Parathyroid adenoma (tissue), 2 donors: ENCODE data around the gene ARID4B.

Experiments used
- H2AFZ ChIP-seq: fragments of 300-600 bp; sonication (generic); one replicate; pipeline ENCODE4 v1.7.0; 2017; ENCODE audit warnings: antibody characterized with exemption, mild to moderate bottlenecking
- H3K27ac ChIP-seq: fragments of 300-600 bp; sonication (generic); one replicate; pipeline ENCODE4 v1.7.0; 2017
- H3K27me3 ChIP-seq: fragments of 300-600 bp; sonication (generic); one replicate; pipeline ENCODE4 v1.7.0; 2017; ENCODE audit warnings: low read length; ENCODE audit not compliant: control insufficient read depth, insufficient read depth
- H3K36me3 ChIP-seq: fragments of 300-600 bp; sonication (generic); one replicate; pipeline ENCODE4 v1.7.0; 2017; ENCODE audit warnings: low read length; ENCODE audit not compliant: control insufficient read depth, insufficient read depth
- H3K4me1 ChIP-seq: fragments of 300-600 bp; sonication (generic); one replicate; pipeline ENCODE4 v1.7.0; 2017; ENCODE audit warnings: control low read depth
- H3K4me2 ChIP-seq: fragments of 300-600 bp; sonication (generic); one replicate; pipeline ENCODE4 v1.7.0; 2017; ENCODE audit warnings: low read length
- H3K4me3 ChIP-seq: fragments of 300-600 bp; sonication (generic); one replicate; pipeline ENCODE4 v1.7.0; 2017; ENCODE audit warnings: low read depth, low read length
- H3K79me2 ChIP-seq: fragments of 300-600 bp; sonication (generic); one replicate; pipeline ENCODE4 v1.7.0; 2017; ENCODE audit warnings: control low read depth
- H3K9ac ChIP-seq: fragments of 300-600 bp; sonication (generic); one replicate; pipeline ENCODE4 v1.7.0; 2017; ENCODE audit warnings: mild to moderate bottlenecking
- H3K9me3 ChIP-seq: fragments of 300-600 bp; sonication (generic); one replicate; pipeline ENCODE4 v1.7.0; 2017; ENCODE audit warnings: low read length; ENCODE audit not compliant: control insufficient read depth
- TF ChIP-seq, protein P1 (sequence below): fragments of 300-600 bp; sonication (generic); IDR thresholded peaks from one replicate; pipeline ENCODE4 v1.7.0; 2017; ENCODE audit warnings: antibody characterized with exemption, mild to moderate bottlenecking
- donor health status: primary hyperparathyroidism.

The ARID4B gene, protein sequence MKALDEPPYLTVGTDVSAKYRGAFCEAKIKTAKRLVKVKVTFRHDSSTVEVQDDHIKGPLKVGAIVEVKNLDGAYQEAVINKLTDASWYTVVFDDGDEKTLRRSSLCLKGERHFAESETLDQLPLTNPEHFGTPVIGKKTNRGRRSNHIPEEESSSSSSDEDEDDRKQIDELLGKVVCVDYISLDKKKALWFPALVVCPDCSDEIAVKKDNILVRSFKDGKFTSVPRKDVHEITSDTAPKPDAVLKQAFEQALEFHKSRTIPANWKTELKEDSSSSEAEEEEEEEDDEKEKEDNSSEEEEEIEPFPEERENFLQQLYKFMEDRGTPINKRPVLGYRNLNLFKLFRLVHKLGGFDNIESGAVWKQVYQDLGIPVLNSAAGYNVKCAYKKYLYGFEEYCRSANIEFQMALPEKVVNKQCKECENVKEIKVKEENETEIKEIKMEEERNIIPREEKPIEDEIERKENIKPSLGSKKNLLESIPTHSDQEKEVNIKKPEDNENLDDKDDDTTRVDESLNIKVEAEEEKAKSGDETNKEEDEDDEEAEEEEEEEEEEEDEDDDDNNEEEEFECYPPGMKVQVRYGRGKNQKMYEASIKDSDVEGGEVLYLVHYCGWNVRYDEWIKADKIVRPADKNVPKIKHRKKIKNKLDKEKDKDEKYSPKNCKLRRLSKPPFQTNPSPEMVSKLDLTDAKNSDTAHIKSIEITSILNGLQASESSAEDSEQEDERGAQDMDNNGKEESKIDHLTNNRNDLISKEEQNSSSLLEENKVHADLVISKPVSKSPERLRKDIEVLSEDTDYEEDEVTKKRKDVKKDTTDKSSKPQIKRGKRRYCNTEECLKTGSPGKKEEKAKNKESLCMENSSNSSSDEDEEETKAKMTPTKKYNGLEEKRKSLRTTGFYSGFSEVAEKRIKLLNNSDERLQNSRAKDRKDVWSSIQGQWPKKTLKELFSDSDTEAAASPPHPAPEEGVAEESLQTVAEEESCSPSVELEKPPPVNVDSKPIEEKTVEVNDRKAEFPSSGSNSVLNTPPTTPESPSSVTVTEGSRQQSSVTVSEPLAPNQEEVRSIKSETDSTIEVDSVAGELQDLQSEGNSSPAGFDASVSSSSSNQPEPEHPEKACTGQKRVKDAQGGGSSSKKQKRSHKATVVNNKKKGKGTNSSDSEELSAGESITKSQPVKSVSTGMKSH (N-terminal part only)

DNA sequence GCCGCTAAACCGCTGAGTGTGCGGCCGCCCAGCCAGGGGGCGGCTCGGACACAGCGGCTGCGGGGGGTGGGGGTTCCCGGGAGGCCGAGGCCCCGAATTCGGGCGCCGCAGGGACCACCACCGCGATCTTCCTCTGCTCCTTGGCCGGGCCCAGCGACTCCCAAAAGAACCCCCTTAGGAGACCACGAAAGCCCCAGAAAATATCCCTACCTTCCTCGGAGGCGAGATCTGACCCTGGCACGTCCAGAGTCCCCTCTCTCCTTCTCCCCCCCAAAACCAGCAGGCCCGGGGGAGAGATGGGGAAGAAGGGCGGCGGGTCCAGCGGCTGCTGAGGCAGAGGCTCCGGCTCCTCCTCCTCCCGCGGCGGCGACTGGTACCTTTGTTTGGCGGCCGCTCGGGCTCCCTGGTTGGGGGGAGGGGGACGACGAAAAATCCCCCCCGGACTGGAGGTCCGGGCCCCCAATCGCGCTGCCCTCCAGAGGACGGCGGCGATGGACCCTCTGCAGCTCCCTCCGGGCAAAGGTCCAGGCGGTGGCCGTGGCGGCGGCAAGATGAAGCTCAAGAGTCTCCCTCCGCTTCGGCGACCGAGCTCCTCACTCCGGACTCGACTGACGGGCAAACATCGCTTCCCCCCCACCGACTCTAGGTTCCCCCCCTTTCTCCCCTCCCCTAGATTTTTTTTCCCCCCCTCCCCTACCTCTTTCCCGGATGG lies at the start of gene ARID4B:
ARID4B (minus strand) TSS at position 621 of the 712 bp plus-strand sequence. CDS start 1,260 bp downstream, outside the sequence.
- Histone ChIP-seq H3K4me3 (peak within 1 kb of the TSS; percentile 83), H3K27ac (peak within 1 kb of the TSS; percentile 94), H3K9me3 (no peaks in the 10 kb centered on the region), H3K4me2 (peak within 1 kb of the TSS; percentile 97), H3K27me3 (no peaks in the 10 kb centered on the region), H2AFZ (peak within 1 kb of the TSS; percentile 77), H3K36me3 (no peaks in the 10 kb centered on the region), H3K9ac (peak within 1 kb of the TSS; percentile 53), H3K4me1 (peaks cover 7% of the 10 kb centered on the region), H3K79me2 (peaks cover 32% of the 10 kb centered on the region)
- TF ChIP-seq, protein P1, sequence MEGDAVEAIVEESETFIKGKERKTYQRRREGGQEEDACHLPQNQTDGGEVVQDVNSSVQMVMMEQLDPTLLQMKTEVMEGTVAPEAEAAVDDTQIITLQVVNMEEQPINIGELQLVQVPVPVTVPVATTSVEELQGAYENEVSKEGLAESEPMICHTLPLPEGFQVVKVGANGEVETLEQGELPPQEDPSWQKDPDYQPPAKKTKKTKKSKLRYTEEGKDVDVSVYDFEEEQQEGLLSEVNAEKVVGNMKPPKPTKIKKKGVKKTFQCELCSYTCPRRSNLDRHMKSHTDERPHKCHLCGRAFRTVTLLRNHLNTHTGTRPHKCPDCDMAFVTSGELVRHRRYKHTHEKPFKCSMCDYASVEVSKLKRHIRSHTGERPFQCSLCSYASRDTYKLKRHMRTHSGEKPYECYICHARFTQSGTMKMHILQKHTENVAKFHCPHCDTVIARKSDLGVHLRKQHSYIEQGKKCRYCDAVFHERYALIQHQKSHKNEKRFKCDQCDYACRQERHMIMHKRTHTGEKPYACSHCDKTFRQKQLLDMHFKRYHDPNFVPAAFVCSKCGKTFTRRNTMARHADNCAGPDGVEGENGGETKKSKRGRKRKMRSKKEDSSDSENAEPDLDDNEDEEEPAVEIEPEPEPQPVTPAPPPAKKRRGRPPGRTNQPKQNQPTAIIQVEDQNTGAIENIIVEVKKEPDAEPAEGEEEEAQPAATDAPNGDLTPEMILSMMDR = no peak

DNA sequence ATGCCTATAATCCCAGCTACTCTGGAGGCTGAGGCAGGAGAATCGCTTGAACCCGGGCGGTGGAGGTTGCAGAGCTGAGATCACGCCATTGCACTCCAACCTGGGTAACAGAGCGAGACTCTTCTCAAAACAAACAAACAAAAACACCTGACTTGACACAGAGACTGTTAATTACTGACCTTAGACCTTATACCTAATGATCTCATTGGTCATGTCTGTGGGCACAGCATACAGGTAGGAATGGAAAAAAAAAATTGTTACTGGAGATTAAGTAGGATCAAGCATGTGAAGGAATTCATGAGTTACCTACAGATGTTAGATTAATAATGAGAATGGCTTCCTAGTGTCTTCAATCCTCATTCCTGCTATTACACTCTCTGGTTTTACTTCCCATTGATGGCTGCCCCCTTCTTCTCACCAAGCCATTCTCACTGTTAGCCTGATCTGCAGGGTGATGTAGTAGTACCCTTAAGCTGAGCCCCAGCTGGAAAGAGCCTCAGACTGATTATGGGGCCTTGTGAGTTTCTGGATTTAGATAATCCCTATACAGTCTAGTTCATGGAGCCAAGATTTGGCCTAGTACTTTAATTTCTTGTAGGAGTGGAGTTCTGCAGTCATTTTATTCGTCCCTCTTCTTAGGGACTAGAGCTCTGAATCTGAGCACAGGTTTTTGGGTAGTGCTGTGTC lies 48.1 kb upstream of the ARID4B start:
- Histone ChIP-seq H3K36me3 (no peaks in the 10 kb centered on the region), H3K9me3 (no peaks in the 10 kb centered on the region), H2AFZ (no peak overlapping the region), H3K4me3 (no peak overlapping the region), H3K27ac (no peak overlapping the region), H3K4me2 (no peak overlapping the region), H3K9ac (no peak overlapping the region), H3K4me1 (no peaks in the 10 kb centered on the region), H3K27me3 (no peaks in the 10 kb centered on the region), H3K79me2 (peaks cover 10% of the 10 kb centered on the region)
- TF ChIP-seq, protein P1 = no peak

GRCh38 chr1:235369802-235370201 lies 41.8 kb upstream of the ARID4B start:
- Histone ChIP-seq H3K4me2 (no peak overlapping the region), H3K36me3 (no peaks in the 10 kb centered on the region), H3K4me1 (no peaks in the 10 kb centered on the region), H3K27me3 (no peaks in the 10 kb centered on the region), H3K4me3 (no peak overlapping the region), H2AFZ (no peak overlapping the region), H3K79me2 (peaks cover 14% of the 10 kb centered on the region), H3K27ac (no peak overlapping the region), H3K9ac (no peak overlapping the region), H3K9me3 (no peaks in the 10 kb centered on the region)
- TF ChIP-seq, protein P1 = no peak

GRCh38 chr1:235368428-235368827 lies 40.4 kb upstream of the ARID4B start:
- Histone ChIP-seq H2AFZ (no peak overlapping the region), H3K79me2 (peaks cover 14% of the 10 kb centered on the region), H3K4me2 (peak overlapping the region; percentile 85), H3K4me3 (peak overlapping the region; percentile 78), H3K27me3 (no peaks in the 10 kb centered on the region), H3K27ac (no peak overlapping the region), H3K36me3 (no peaks in the 10 kb centered on the region), H3K9ac (no peak overlapping the region), H3K9me3 (no peaks in the 10 kb centered on the region), H3K4me1 (no peaks in the 10 kb centered on the region)
- TF ChIP-seq, protein P1 = no peak
